ENCODE data around the gene CSE1L.
"Not testable (repeated sequence)": the region's sequence is repeated elsewhere in the genome, so short reads cannot be mapped to it uniquely, and the experiment has no call there.

Gene CSE1L

GRCh38 chr20:49046087-49046900, at the start of gene CSE1L:
CSE1L (plus strand) TSS chr20:49046312; CDS start chr20:49058464, 12,152 bp downstream.
- peak; percentile 92 for DNase-seq (ENCODE audit: extremely low spot score, insufficient read length, low read depth)

GRCh38 chr20:48999890-49000870, 45.9 kb upstream of the CSE1L start:
- no peak for DNase-seq (ENCODE audit: extremely low spot score, insufficient read length, low read depth)
- no peak for FAIRE-seq

More at GRCh38 chr20:49046087-49046900, at the start of gene CSE1L:
- peak; percentile 95 for FAIRE-seq

GRCh38 chr20:49001741-49002140, 44.4 kb upstream of the CSE1L start:
- no peak for DNase-seq (ENCODE audit: extremely low spot score, insufficient read length, low read depth)
- FAIRE-seq: no peak

- FAIRE-seq (no peak), DNase-seq (ENCODE audit: extremely low spot score, insufficient read length, low read depth) (no peak)
Observed at GRCh38 chr20:49006446-49006980, 39.6 kb upstream of the CSE1L start.

- no peak for FAIRE-seq
- DNase-seq (ENCODE audit: extremely low spot score, insufficient read length, low read depth): no peak
Observed at GRCh38 chr20:49009899-49010631, 36.0 kb upstream of the CSE1L start.

GRCh38 chr20:49024220-49024619, 21.9 kb upstream of the CSE1L start:
- DNase-seq (ENCODE audit: extremely low spot score, insufficient read length, low read depth): no peak
- FAIRE-seq: no peak

GRCh38 chr20:49028177-49028576, 17.9 kb upstream of the CSE1L start:
- FAIRE-seq: not testable (repeated sequence)

GRCh38 chr20:49028684-49029083, 17.4 kb upstream of the CSE1L start:
- FAIRE-seq (no peak), DNase-seq (ENCODE audit: extremely low spot score, insufficient read length, low read depth) (no peak)

More at GRCh38 chr20:49028177-49028576, 17.9 kb upstream of the CSE1L start:
- DNase-seq (ENCODE audit: extremely low spot score, insufficient read length, low read depth): not testable (repeated sequence)

- DNase-seq (ENCODE audit: extremely low spot score, insufficient read length, low read depth) (no peak), FAIRE-seq (no peak)
Observed at GRCh38 chr20:49029203-49029602, 16.9 kb upstream of the CSE1L start.

GRCh38 chr20:49030954-49031619, 15.0 kb upstream of the CSE1L start:
- FAIRE-seq (no peak), DNase-seq (ENCODE audit: extremely low spot score, insufficient read length, low read depth) (no peak)

GRCh38 chr20:49032455-49032854, 13.7 kb upstream of the CSE1L start:
- FAIRE-seq: no peak

GRCh38 chr20:49034070-49034732, 11.9 kb upstream of the CSE1L start:
- DNase-seq (ENCODE audit: extremely low spot score, insufficient read length, low read depth): no peak
- no peak for FAIRE-seq

More at GRCh38 chr20:49032455-49032854, 13.7 kb upstream of the CSE1L start:
- no peak for DNase-seq (ENCODE audit: extremely low spot score, insufficient read length, low read depth)

- FAIRE-seq (no peak), DNase-seq (ENCODE audit: extremely low spot score, insufficient read length, low read depth) (no peak)
Observed at GRCh38 chr20:49037962-49038387, 8.1 kb upstream of the CSE1L start.

- FAIRE-seq (no peak), DNase-seq (ENCODE audit: extremely low spot score, insufficient read length, low read depth) (no peak)
Observed at GRCh38 chr20:49039854-49040253, 6.3 kb upstream of the CSE1L start.

GRCh38 chr20:49043000-49043399, 3.1 kb upstream of the CSE1L start:
- DNase-seq (ENCODE audit: extremely low spot score, insufficient read length, low read depth) (no peak), FAIRE-seq (no peak)

GRCh38 chr20:49045440-49046086, 549 bp upstream of the CSE1L start:
- FAIRE-seq (no peak), DNase-seq (ENCODE audit: extremely low spot score, insufficient read length, low read depth) (no peak)

GRCh38 chr20:49052334-49052733, 6.2 kb downstream of the CSE1L start:
- no peak for DNase-seq (ENCODE audit: extremely low spot score, insufficient read length, low read depth)
- FAIRE-seq: no peak

- DNase-seq (ENCODE audit: extremely low spot score, insufficient read length, low read depth) (no peak), FAIRE-seq (peak; percentile 72)
Observed at GRCh38 chr20:49054056-49054643, 8.0 kb downstream of the CSE1L start.
